Measurements from ENCODE around the gene TNS2. TPM values are rescaled to one million over a fixed set of nuclear protein-coding genes. Genes with fewer than 3 reads are reported as not detected.

The TNS2 gene
- total RNA-seq, 1 experiment from 2014 or later: 11.5 TPM

- Histone ChIP-seq H3K79me2 (ENCODE audit: low read depth) (peaks cover 34% of the 10 kb centered on the region; the same call in 1 of the 2 replicates), H3F3A (ENCODE audit: insufficient read depth, low read depth) (peaks cover 82% of the 10 kb centered on the region), H4K20me1 (ENCODE audit: insufficient read depth) (peaks cover 77% of the 10 kb centered on the region), H2AFZ (no peak overlapping the region), H3K36me3 (ENCODE audit: low read depth) (peaks cover 63% of the 10 kb centered on the region), H3K4me3 (no peak overlapping the region), H3K9me2 (ENCODE audit: insufficient read depth) (no peaks in the 10 kb centered on the region), H3K27me3 (ENCODE audit: insufficient read depth, low read depth) (no peaks in the 10 kb centered on the region), H3K9me3 (ENCODE audit: insufficient read depth, low read depth) (no peaks in the 10 kb centered on the region), H3K27ac (no peak overlapping the region), H3K4me1 (replicated peaks; ENCODE audit: insufficient read depth) (no peaks in the 10 kb centered on the region), H3K4me2 (no peak overlapping the region)
- POLR2A ChIA-PET (ENCODE audit: unreplicated experiment): no interaction called here
- no TSS peak for BruUV-seq (replicated peaks)
- no peak for DNase-seq
- TF ChIP-seq EZH2 (IDR thresholded peaks at IDR 0.05; ENCODE audit: low read depth): no peak
- TF ChIP-seq CTCF (conservative IDR thresholded peaks at IDR 0.05): no peak
- intact Hi-C loops (cut with micrococcal nuclease; ENCODE audit: unreplicated experiment): no loop called here
- CTCF ChIA-PET: no interaction called here
Measured at GRCh38 chr12:53034459-53034858, 15.4 kb upstream of the TNS2 start.

GRCh38 chr12:53036802-53037201 is 13.1 kb upstream of the TNS2 start:
- Histone ChIP-seq H3K79me2 (ENCODE audit: low read depth) (peaks cover 21% of the 10 kb centered on the region; the same call in 1 of the 2 replicates), H3K27ac (no peak overlapping the region), H3K9me2 (ENCODE audit: insufficient read depth) (no peaks in the 10 kb centered on the region), H4K20me1 (ENCODE audit: insufficient read depth) (peaks cover 63% of the 10 kb centered on the region), H3K4me1 (replicated peaks; ENCODE audit: insufficient read depth) (no peaks in the 10 kb centered on the region), H3K36me3 (ENCODE audit: low read depth) (peaks cover 54% of the 10 kb centered on the region), H3F3A (ENCODE audit: insufficient read depth, low read depth) (peaks cover 80% of the 10 kb centered on the region), H3K27me3 (ENCODE audit: insufficient read depth, low read depth) (no peaks in the 10 kb centered on the region), H3K4me2 (no peak overlapping the region), H3K9me3 (ENCODE audit: insufficient read depth, low read depth) (no peaks in the 10 kb centered on the region), H2AFZ (no peak overlapping the region), H3K4me3 (no peak overlapping the region)
- DNase-seq: no peak
- POLR2A ChIA-PET (ENCODE audit: unreplicated experiment): no interaction called here
- intact Hi-C loops (cut with micrococcal nuclease; ENCODE audit: unreplicated experiment): no loop called here
- no peak for TF ChIP-seq CTCF (conservative IDR thresholded peaks at IDR 0.05)
- TF ChIP-seq EZH2 (IDR thresholded peaks at IDR 0.05; ENCODE audit: low read depth): no peak
- CTCF ChIA-PET: no interaction called here
- BruUV-seq (replicated peaks): no TSS peak

- Histone ChIP-seq H3K79me2 (ENCODE audit: low read depth) (0 out of 2 replicates have a peak, but pooled peaks cover 5% of the 10 kb centered on the region), H3K27me3 (ENCODE audit: insufficient read depth, low read depth) (no peaks in the 10 kb centered on the region), H3F3A (ENCODE audit: insufficient read depth, low read depth) (peaks cover 73% of the 10 kb centered on the region), H3K4me3 (no peak overlapping the region), H3K9me2 (ENCODE audit: insufficient read depth) (no peaks in the 10 kb centered on the region), H4K20me1 (ENCODE audit: insufficient read depth) (peaks cover 42% of the 10 kb centered on the region), H2AFZ (no peak overlapping the region), H3K27ac (no peak overlapping the region), H3K9me3 (ENCODE audit: insufficient read depth, low read depth) (no peaks in the 10 kb centered on the region), H3K4me2 (no peak overlapping the region), H3K36me3 (ENCODE audit: low read depth) (peaks cover 39% of the 10 kb centered on the region), H3K4me1 (replicated peaks; ENCODE audit: insufficient read depth) (peaks cover under 1% of the 10 kb centered on the region; the same call in 1 of the 2 replicates)
- TF ChIP-seq CTCF (conservative IDR thresholded peaks at IDR 0.05): no peak
- no peak for TF ChIP-seq EZH2 (IDR thresholded peaks at IDR 0.05; ENCODE audit: low read depth)
- BruUV-seq (replicated peaks): no TSS peak
- intact Hi-C loops (cut with micrococcal nuclease; ENCODE audit: unreplicated experiment): no loop called here
- POLR2A ChIA-PET (ENCODE audit: unreplicated experiment): no interaction called here
- no peak for DNase-seq
- CTCF ChIA-PET: no interaction called here
Measured at GRCh38 chr12:53039851-53040250, 10.0 kb upstream of the TNS2 start.

Data from PC-9 (cell line).